HG02610 (cell line): ENCODE results near the gene ADAM15.

ENCODE experiments used
- ATAC-seq: cut with Tn5 transposase; IDR thresholded peaks from one replicate; pipeline ENCODE4 v1.9.1; 2021; ENCODE audit warnings: mild to moderate bottlenecking, moderate library complexity; ENCODE audit not compliant: unreplicated experiment

The ADAM15 gene

DNA sequence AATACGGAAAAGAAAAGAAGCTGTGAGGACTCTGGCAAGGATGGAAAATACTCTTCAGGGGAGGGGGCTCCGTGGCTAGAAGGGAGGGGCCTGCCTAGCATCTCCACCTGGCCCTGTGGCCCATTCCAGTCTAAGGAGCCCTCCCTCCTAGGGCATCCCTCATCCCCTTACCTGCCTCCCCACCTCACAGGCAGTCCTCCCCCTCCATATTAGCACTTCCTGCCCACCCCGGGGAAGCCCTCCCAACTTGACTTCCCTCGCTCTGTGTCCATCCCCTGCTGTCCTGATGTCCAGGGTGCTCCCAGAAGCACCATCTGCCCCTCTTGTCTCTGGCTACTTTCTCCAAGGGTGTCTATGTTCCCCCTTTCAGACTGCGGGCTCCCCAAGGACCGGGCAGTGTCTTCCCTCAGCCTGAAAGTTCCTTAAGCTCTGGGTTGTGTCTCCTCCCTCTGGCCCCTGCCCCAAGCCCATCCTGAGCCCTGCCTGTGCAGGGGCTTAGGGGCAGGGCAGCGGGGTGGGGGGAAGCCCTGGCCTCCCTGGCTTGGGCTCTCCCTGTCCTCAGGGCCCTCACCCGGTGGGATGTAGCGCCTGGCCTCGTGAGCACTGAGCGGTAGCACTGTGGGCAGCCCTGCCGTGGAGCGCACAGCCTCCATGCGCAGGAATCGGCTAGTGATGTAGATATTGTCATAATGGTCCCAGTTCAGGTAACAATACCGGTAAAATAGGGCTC lies 21.4 kb upstream of the ADAM15 start:
- ATAC-seq, result no peak

GRCh38 chr1:155030243-155030795 lies 20.8 kb upstream of the ADAM15 start:
- no peak for ATAC-seq

DNA sequence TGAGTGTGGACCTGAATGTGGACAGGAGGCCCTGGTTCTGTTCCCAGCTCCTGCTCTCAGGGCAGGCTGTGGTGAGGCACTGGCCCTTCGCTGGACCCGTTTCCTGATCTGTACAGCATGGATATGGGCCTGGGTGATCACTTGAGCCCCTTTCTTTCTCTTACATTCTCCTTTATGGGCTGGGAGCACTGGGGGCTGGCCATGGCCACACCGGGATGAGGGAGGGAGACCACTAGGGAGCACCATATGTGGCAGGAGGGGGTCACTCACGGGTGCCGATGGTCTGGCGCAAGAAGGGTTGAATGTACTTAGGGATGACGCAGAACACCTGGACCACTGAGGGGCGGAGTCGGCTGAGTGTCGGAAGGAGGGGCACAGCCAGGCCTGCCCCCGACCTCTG lies 20.2 kb upstream of the ADAM15 start:
- ATAC-seq, result no peak

DNA sequence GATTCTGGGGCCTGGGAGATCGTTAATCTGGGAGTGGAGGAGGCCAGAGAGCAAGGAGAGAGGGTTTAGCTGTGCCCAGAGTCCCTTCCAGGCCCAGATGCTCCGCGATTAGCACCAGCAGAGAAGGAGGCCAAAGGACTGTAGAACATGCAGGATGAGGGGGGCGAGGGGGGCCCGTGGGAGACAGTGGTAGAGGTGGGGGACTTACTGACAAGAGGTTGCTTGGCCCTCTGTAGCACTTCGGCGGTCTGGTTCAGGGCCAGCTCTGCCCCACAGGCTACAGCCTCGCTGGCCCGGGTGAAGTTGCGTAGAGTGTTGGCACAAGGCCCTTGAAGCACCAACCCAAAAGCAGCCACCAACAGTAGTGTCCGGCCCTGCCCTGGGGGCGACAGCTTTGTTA lies 18.2 kb upstream of the ADAM15 start:
- ATAC-seq, result no peak

- ATAC-seq, result no peak
These were observed 17.6 kb upstream of the ADAM15 start, which contains the start of the genes DCST1 and DCST2 for GRCh38 chr1:155033524-155033923. Gene DCST1, plus strand, starts transcription at chr1:155033824. Its CDS starts 213 bp downstream, at chr1:155034037. Gene DCST2, minus strand, starts transcription at chr1:155033781. Its CDS starts 80 bp downstream, at chr1:155033701.

DNA sequence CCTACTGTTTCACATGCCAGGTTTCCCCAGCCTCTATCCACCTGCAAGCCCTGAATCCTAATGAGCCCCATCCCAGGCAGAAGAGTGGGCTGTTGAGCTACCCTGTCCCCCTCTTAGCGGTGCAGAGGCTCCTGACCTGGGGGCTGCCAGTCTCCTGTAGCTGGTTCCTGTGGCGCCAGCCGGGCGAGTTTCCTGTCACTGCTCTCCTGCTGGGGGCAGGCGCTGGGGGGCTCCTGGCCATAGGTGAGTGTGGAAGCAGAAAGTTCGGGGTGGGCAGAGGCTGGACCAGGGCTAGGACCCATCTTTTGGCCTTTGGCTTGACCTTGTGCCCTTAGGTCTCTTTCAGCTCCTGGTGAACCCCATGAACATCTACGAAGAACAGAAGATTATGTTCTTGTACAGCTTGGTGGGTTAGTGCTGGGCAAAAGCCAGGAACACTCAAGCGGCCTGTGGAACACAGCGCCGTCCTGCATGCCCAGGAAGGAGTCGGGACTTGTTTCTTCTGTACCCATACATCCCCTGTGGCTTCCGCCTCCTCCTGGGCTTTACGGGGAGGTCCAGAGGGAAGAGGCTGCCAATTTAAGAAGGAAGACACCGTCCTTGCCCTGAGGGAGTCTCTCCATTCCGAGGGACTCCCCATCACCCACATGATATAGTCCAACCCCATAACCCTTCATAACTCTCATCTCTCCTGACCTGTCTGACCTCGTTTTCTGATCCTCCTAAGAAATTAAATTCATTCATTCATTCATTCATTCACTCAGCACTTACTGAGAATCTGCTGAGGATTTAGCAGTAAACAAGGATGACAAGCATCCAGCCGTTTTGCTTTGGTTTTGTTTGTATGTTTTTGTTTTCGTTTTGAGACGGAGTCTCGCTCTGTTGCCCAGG lies 16.6 kb upstream of the ADAM15 start:
- no peak for ATAC-seq

DNA sequence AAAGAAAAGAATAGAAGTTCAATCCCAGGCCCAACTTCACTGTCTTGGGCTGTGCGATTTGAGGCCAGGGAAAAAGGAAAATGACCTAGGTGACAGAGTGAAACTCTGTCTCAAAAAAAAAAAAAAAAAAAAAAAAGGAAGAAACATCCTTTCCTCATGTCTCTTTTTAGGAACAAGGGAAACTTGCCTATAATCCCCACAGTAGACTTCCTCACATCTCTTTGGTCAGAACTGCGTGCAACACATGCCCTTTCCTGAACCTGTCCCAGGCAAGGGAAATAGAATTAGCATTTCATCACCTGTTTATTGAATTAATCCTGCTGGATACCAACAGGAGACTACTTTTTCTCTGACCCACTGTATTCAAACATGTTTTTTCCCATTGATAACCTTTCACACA lies 15.2 kb upstream of the ADAM15 start:
- no peak for ATAC-seq

GRCh38 chr1:155037043-155037442 lies 14.1 kb upstream of the ADAM15 start:
- no peak for ATAC-seq

GRCh38 chr1:155037851-155038441 lies 13.2 kb upstream of the ADAM15 start:
- no peak for ATAC-seq

DNA sequence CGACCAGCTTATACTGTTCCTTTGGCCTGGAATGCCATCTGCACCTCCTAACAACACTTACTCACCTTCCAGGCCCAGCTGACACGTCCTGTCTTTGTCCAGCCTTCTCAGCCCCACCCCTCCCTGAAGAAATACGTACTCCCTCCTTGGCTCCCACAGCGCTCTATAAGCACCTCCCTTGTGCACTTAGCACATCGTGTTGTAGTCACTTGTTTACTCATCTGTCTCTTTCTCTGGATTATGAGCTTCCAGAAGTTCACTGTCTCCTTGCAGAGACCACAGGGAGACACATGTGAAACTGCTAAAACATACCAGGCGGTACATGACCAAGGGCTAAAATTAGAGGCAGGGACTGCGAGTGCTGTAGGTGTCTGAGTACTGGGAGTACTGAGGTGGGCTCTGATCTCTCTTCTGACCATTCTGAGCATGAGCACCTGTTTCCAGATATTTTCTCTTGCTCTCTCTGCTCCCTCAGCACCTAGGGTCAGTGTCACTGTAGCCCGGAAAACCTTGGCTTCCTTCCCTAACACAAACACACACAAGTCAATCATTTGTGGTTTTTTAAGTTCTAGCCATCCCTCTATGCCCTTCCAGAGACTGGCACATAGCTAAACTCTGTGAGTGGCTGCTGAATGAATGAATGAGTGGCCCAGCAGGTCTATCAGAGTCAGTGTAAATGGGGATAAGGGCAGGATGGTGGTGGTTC lies 12.4 kb upstream of the ADAM15 start:
- no peak for ATAC-seq

DNA sequence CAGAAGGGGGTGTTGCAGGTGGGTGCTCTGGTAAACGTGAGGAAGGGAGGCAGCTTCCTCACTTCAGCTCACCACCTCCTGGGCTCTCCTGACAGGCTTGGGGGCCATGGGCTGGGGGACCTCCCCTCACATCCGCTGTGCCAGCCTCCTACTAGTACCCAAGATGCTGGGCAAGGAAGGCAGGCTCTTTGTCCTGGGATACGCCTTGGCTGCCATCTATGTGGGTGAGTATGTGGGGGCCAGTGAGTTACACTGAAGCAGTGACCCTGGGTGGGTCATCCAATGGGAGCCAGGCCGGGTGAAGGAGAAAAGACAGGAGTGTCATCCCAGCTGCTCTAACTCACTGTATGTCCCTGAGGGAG lies 11.8 kb upstream of the ADAM15 start:
- no peak for ATAC-seq

DNA sequence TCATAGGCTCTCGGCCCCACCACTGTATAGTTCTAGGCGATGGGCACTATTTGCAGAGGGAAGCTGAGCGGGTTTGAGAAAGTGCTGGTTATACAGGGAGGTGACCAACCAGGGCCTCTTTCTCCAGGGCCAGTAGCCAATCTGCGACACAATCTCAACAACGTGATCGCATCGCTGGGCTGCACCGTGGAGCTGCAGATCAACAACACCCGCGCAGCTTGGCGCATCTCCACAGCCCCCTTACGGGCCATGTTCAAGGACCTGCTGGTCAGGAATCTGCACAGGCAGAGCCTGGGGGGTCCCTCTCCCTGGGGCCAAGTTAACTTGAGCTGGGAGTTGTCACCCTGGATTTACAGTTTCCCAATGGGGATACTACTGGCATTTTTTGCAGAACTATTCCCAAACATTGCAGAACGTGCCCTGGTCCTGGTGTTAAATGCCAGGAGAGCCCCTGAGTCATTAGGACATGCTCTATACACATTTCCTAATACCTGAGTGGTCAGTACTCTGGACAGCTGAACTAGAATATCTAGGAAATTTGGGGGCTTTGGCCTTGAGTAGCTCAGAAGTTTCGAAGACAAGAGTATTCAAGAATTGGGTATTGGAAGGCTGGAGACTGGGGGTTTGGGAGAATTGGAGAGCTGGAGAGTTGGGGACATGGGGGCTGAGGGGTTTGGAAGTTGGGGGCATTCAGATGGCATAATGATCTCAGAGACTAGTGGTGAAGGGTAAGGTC lies 10.6 kb upstream of the ADAM15 start:
- ATAC-seq, result no peak

DNA sequence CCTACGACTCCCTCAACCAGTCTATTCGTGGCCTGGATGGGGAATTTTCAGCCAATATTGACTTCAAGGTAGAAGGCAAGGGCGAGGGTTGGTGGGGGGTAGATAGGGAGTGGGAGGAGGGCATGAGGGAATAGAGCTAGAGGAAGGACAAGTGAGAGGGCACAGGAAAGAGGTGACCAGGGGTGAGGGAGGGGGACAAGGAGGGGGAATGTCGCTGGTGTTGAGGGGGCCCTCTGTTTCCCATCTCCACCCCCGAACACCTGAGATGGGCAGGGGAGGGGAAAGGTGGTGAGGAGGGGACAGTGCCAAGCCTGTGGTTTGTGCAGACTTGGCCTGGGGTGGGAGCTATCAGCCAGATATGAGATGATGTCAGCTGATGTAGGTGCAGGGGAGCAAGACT lies 8.3 kb upstream of the ADAM15 start:
- no peak for ATAC-seq

DNA sequence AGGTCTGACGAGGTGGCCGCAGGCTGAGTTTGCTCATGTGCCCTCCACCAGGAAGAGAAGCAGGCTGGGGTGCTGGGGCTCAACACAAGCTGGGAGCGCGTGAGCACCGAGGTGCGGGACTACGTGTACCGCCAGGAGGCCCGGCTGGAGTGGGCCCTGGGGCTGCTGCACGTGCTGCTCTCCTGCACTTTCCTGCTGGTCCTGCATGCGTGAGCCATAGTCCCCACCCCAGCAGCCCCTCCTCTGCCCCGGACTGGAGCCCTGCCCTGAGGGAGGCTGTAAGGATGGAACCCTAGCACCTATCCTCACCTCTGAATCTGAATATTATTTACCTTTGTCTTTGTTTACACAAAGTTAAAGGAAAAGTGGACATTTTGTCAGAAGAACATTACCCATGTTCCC lies 7.8 kb upstream of the ADAM15 start:
- no peak for ATAC-seq

DNA sequence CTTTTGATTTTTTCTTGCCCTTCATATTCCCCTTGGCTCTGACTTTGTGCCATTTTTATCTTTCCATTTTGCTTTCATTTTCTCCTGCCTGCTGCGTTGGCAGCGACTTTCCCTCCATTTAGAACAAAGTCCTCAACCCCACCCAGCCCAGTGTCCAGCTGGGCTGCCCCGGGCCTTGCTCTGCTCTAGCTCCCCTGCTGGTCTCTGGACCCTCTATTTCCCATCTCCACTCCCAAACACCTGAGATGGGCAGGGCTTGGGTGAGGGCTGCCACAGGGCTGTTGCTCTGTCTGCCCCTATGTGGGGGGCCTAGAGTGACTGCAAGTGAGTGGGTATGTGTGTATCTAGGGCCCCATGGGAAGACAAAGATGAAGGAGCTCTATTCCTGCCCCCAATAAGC lies 7.3 kb upstream of the ADAM15 start:
- no peak for ATAC-seq

DNA sequence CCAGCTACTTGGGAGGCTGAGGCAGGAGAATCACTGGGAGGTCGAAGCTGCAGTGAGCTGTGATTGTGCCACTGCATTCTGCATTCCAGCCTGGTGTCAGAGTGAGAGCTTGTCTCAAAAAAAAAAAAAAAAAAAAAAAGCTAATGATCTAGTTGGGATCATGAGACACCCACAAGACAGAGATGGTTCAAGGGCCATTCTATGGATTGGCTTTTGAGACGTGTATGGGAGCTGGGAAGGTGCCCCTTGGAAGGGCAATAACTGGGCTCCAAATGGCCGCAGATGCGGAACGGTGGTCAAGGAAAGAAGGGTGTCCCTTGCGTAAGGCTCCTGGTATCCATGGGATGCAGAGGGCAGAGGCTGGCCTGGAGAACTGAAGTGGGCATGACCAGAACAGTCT lies 6.8 kb upstream of the ADAM15 start:
- ATAC-seq, result no peak

- no peak for ATAC-seq
These were observed 6.1 kb upstream of the ADAM15 start for GRCh38 chr1:155044812-155045657.

DNA sequence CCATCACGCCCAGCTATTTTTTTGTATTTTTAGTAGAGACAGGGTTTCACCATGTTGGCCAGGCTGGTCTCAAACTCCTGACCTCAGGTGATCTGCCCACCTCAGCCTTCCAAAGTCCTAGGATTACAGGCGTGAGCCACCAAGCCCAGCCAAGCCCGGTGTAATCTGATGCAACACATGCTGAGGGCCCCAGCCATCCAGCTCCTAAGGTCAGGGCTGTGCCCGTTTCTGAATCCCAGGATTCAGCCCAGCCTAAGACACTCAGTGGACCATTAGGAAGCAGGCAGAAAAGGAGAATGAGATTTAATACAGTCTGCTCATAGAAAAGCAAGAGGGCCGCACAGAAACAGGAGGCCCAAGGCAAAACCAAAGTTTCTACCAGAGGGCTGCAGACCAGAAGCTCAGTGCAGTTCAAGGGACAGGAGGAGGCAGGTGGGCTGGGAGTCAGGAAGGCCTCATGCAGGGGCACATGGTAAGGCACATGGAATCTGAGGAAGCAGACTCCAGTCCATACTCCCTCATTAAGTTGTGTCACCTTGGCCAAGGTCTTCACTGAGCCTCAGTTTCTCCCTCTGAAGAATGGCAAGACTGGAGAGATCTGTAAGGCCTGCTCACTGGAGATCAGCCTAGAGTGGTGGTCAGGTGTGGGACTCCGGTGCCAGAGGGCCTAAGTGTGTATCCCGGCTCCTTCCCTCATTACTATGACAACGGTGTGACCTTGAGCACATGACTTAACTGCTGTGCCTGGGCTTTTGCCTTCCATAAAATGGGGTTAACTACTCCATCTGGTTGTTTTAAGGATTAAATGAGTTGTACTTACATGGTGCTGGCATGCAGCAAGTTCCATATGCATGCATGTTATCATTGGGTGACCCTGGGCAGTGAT lies 2.4 kb upstream of the ADAM15 start:
- ATAC-seq, result no peak
